ENCODE measurements around the gene UPF1. TPM values are rescaled to one million over a fixed set of nuclear protein-coding genes. Genes with fewer than 3 reads are reported as not detected.
A peak's percentile ranks its signal among the peaks of the same experiment; 100 is the strongest.
"Not testable (repeated sequence)": the region's sequence is repeated elsewhere in the genome, so short reads cannot be mapped to it uniquely, and the experiment has no call there.

The UPF1 gene
- total RNA-seq, 2 experiments from 2014 or later: 77.2 to 113 TPM

DNA sequence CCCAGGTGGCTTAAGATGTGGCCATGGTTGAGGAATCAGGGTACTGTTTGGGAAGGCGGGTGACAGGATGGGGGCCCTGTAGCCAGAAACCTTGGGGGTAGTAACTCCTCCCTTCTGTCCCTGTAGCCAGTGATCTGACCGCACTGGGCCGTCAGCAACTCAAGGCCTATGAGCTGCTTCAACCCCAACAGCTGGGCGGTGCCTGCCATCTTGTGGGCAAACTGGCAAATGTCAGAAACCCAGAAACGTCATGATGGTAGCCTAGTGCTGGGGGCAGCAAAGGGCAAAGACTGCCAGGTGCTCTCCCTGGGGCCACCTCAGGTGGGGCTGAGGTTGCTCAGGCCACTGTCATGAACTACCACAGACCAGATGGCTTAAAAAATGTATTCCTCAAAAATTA is 83.9 kb downstream of the UPF1 start:
- Histone ChIP-seq H3K79me2 (ENCODE audit: insufficient read depth, low read depth, low read length) (peaks cover 42% of the 10 kb centered on the region), H3K4me3 (ENCODE audit: low read depth, low read length, poor library complexity, severe bottlenecking) (no peak overlapping the region), H3K27ac (ENCODE audit: low read depth, low read length, poor library complexity, severe bottlenecking) (no peak overlapping the region), H3K4me1 (ENCODE audit: insufficient read depth, low read length, poor library complexity, severe bottlenecking) (peaks cover 13% of the 10 kb centered on the region), H3K9me3 (ENCODE audit: low read length) (no peaks in the 10 kb centered on the region), H2AFZ (ENCODE audit: low read length) (no peak overlapping the region), H3K36me3 (ENCODE audit: insufficient read depth, low read length) (peaks cover 59% of the 10 kb centered on the region), H4K20me1 (ENCODE audit: insufficient read depth, low read length) (peaks cover 5% of the 10 kb centered on the region; the same call in 1 of the 2 replicates), H3K4me2 (ENCODE audit: low read length) (no peak overlapping the region), H3K9me2 (ENCODE audit: insufficient read depth, low read length) (no peaks in the 10 kb centered on the region)
- peak; percentile 66 for TF ChIP-seq CTCF (conservative IDR thresholded peaks at IDR 0.05; ENCODE audit: low read length)
- no peak for TF ChIP-seq EZH2phosphoT487 (IDR thresholded peaks at IDR 0.05; ENCODE audit: borderline replicate concordance, low read depth, low read length)
- no TSS peak for BruUV-seq (replicated peaks)
- intact Hi-C loops (cut with micrococcal nuclease; ENCODE audit: unreplicated experiment): no loop called here
- peak; percentile 41 for DNase-seq (ENCODE audit: low spot score)
- CTCF ChIA-PET (ENCODE audit: unreplicated experiment): no interaction called here
- POLR2A ChIA-PET: no interaction called here

GRCh38 chr19:18917593-18917992 is 85.8 kb downstream of the UPF1 start:
- DNase-seq (ENCODE audit: low spot score); H3K9me2 ChIP-seq (ENCODE audit: insufficient read depth, low read length); H2AFZ ChIP-seq (ENCODE audit: low read length); CTCF ChIA-PET (ENCODE audit: unreplicated experiment); H3K27ac ChIP-seq (ENCODE audit: low read depth, low read length, poor library complexity, severe bottlenecking); intact Hi-C loops (cut with micrococcal nuclease; ENCODE audit: unreplicated experiment); H4K20me1 ChIP-seq (ENCODE audit: insufficient read depth, low read length); BruUV-seq (replicated peaks); H3K9me3 ChIP-seq (ENCODE audit: low read length): not testable (repeated sequence)
- POLR2A ChIA-PET: interaction anchor here (0.6 kb wide), 1 partner anchor 42 kb away, joined by 3 read pairs; no protein-coding TSS in a partner anchor
- Histone ChIP-seq H3K4me1 (ENCODE audit: insufficient read depth, low read length, poor library complexity, severe bottlenecking) (peaks cover 14% of the 10 kb centered on the region), H3K36me3 (ENCODE audit: insufficient read depth, low read length) (peaks cover 57% of the 10 kb centered on the region), H3K4me2 (ENCODE audit: low read length) (peak overlapping the region; percentile 98), H3K4me3 (ENCODE audit: low read depth, low read length, poor library complexity, severe bottlenecking) (peak overlapping the region; percentile 96), H3K79me2 (ENCODE audit: insufficient read depth, low read depth, low read length) (peaks cover 48% of the 10 kb centered on the region)

Other genes starting within 250 kb of the UPF1 start
- 122 and 126 TPM in 2 replicates for gene REX1BD, start 243.2 kb upstream of the UPF1 start, total RNA-seq (2014; rRNA removed; shearing (Covaris generic))
- gene REX1BD, start 243.2 kb upstream of the UPF1 start, total RNA-seq (2022): 84.6 and 88.8 TPM in 2 replicates
- 0.82 TPM in 1 of 2 replicates, not detected in the other for gene CRLF1, start 225.2 kb upstream of the UPF1 start, total RNA-seq (2014; rRNA removed; shearing (Covaris generic))
- gene CRLF1, start 225.2 kb upstream of the UPF1 start, total RNA-seq (2022): 1.3 and 1.5 TPM in 2 replicates
- 0.33 and 1.0 TPM in 2 replicates for gene TMEM59L, start 219.1 kb upstream of the UPF1 start, total RNA-seq (2014; rRNA removed; shearing (Covaris generic))
- gene TMEM59L, start 219.1 kb upstream of the UPF1 start, total RNA-seq (2022): 0.84 and 0.89 TPM in 2 replicates
- gene KLHL26, start 194.9 kb upstream of the UPF1 start, total RNA-seq (2014; rRNA removed; shearing (Covaris generic)): 0.75 and 1.0 TPM in 2 replicates
- 7.9 and 8.9 TPM in 2 replicates for gene KLHL26, start 194.9 kb upstream of the UPF1 start, total RNA-seq (2022)
- gene CRTC1, start 148.3 kb upstream of the UPF1 start, total RNA-seq (2014; rRNA removed; shearing (Covaris generic)): 3.4 and 4.1 TPM in 2 replicates
- 10.0 and 10.3 TPM in 2 replicates for gene CRTC1, start 148.3 kb upstream of the UPF1 start, total RNA-seq (2022)
- gene COMP, start 40.7 kb upstream of the UPF1 start, total RNA-seq (2014; rRNA removed; shearing (Covaris generic)): not detected in 2 replicates
- not detected in 2 replicates for gene COMP, start 40.7 kb upstream of the UPF1 start, total RNA-seq (2022)
- 0.09 TPM in 1 of 2 replicates, not detected in the other for gene CERS1, start 64.2 kb downstream of the UPF1 start, total RNA-seq (2014; rRNA removed; shearing (Covaris generic))
- not detected in 2 replicates for gene CERS1, start 64.2 kb downstream of the UPF1 start, total RNA-seq (2022)
- 225 and 255 TPM in 2 replicates for gene COPE, start 87.4 kb downstream of the UPF1 start, total RNA-seq (2014; rRNA removed; shearing (Covaris generic))
- 231 and 256 TPM in 2 replicates for gene COPE, start 87.4 kb downstream of the UPF1 start, total RNA-seq (2022)
- 69.3 and 82.4 TPM in 2 replicates for gene DDX49, start 87.8 kb downstream of the UPF1 start, total RNA-seq (2014; rRNA removed; shearing (Covaris generic))
- 53.7 and 63.7 TPM in 2 replicates for gene DDX49, start 87.8 kb downstream of the UPF1 start, total RNA-seq (2022)
- 8.6 and 16.1 TPM in 2 replicates for gene HOMER3, start 109.3 kb downstream of the UPF1 start, total RNA-seq (2014; rRNA removed; shearing (Covaris generic))
- gene HOMER3, start 109.3 kb downstream of the UPF1 start, total RNA-seq (2022): 14.8 and 15.5 TPM in 2 replicates
- gene SUGP2, start 201.6 kb downstream of the UPF1 start, total RNA-seq (2014; rRNA removed; shearing (Covaris generic)): 111 and 113 TPM in 2 replicates
- 229 and 288 TPM in 2 replicates for gene SUGP2, start 201.6 kb downstream of the UPF1 start, total RNA-seq (2022)
- gene ARMC6, start 201.6 kb downstream of the UPF1 start, total RNA-seq (2014; rRNA removed; shearing (Covaris generic)): 72.4 and 104 TPM in 2 replicates
- 53.3 and 63.9 TPM in 2 replicates for gene ARMC6, start 201.6 kb downstream of the UPF1 start, total RNA-seq (2022)
- gene SLC25A42, start 232.0 kb downstream of the UPF1 start, total RNA-seq (2014; rRNA removed; shearing (Covaris generic)): 12.9 and 13.8 TPM in 2 replicates
- 23.4 and 25.2 TPM in 2 replicates for gene SLC25A42, start 232.0 kb downstream of the UPF1 start, total RNA-seq (2022)

All from OCI-LY7 (cell line).